ENCODE measurements around the gene PDCD11.
A peak's percentile ranks its signal among the peaks of the same experiment; 100 is the strongest.
"Not testable (repeated sequence)": the region's sequence is repeated elsewhere in the genome, so short reads cannot be mapped to it uniquely, and the experiment has no call there.

PDCD11 gene

GRCh38 chr10:103394180-103394579 is 2.2 kb upstream of the PDCD11 start:
- FAIRE-seq (no peak), DNase-seq (ENCODE audit: insufficient read length, low spot score) (no peak)
- TF ChIP-seq POLR2A (IDR thresholded peaks at IDR 0.05; ENCODE audit: low read depth, low read length), result no peak

GRCh38 chr10:103395754-103396066 is 716 bp upstream of the PDCD11 start:
- DNase-seq (ENCODE audit: insufficient read length, low spot score), result peak; percentile 12
- TF ChIP-seq POLR2A (IDR thresholded peaks at IDR 0.05; ENCODE audit: low read depth, low read length), result no peak
- FAIRE-seq, result no peak

DNA sequence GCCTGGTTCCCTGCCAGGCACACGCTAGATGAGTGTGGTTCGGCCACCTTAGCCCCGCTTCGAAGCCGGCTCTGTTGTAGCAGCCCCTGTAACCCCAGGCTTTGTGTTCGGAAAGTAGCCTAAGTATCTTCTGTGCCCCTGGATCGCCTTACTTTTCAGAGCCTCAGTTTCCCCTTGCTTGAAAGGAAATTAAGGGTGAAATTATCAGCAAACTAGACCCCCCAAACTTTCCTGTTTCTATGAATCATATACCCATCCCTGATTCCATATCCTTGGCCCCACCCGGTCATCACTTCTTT is 312 bp downstream of the PDCD11 start:
- DNase-seq (ENCODE audit: insufficient read length, low spot score) (no peak), FAIRE-seq (no peak)
- no peak for TF ChIP-seq POLR2A (IDR thresholded peaks at IDR 0.05; ENCODE audit: low read depth, low read length)

- TF ChIP-seq POLR2A (IDR thresholded peaks at IDR 0.05; ENCODE audit: low read depth, low read length), result no peak
- no peak for FAIRE-seq
- no peak for DNase-seq (ENCODE audit: insufficient read length, low spot score)
These were observed 882 bp downstream of the PDCD11 start for GRCh38 chr10:103397191-103397825.

DNA sequence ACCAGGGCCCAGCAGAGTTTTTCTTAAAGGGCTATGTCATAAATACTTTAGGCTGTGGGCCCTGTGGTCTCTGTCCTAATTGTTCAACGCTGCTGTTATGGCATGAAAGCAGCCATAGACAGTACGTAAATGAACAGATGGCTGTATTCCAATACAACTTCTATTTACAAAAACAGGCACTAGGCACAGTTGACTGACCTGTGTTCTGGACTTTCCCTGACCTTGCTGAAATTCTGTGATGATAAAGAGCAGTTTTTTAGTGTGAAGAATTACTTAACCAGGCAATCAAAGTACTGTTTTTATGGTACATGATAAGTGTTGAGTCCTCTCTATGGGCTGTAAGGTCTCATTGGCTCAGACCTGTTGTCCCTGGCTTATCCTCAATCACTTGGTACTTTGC is 17.1 kb downstream of the PDCD11 start:
- FAIRE-seq, result no peak
- no peak for TF ChIP-seq POLR2A (IDR thresholded peaks at IDR 0.05; ENCODE audit: low read depth, low read length)

DNA sequence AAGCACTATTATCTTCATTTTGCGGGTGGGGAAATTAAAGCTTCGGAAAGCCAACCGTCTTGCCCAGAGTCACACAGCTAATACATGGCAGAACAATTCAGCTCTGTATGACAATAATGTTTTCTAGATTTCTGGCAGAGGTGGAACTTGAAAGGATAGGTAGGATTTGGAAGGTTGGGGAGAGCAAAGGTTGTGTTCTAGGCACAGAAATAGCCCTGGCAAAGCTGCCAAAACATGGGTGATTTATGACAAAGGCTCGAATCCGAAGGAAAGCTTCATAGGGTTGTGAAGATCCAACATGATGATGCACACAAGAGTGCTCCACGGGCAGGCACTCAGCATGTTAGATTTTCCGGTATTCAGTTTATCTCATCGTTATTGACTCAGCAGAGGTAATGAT is 19.2 kb downstream of the PDCD11 start:
- no peak for DNase-seq (ENCODE audit: insufficient read length, low spot score)
- TF ChIP-seq POLR2A (IDR thresholded peaks at IDR 0.05; ENCODE audit: low read depth, low read length), result no peak
- FAIRE-seq, result no peak

More for the DNA sequence above, 17.1 kb downstream of the PDCD11 start:
- no peak for DNase-seq (ENCODE audit: insufficient read length, low spot score)

GRCh38 chr10:103416436-103417147 is 20.2 kb downstream of the PDCD11 start:
- no peak for DNase-seq (ENCODE audit: insufficient read length, low spot score)
- no peak for TF ChIP-seq POLR2A (IDR thresholded peaks at IDR 0.05; ENCODE audit: low read depth, low read length)
- FAIRE-seq, result no peak

DNA sequence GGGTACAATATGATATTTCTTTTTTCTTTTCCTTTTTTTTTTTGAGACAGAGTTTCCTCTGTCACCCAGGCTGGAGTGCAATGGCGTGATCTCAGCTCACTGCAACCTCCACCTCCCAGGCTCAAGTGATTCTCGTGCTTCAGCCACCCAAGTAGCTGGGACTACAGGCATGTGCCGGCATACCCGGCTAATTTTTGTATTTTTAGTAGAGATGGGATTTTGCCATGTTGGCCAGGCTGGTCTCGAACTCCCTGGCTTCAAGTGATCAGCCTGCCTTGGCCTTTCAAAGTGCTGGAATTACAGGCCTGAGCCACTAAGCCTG is 20.7 kb downstream of the PDCD11 start:
- not testable (repeated sequence) for DNase-seq (ENCODE audit: insufficient read length, low spot score); FAIRE-seq

DNA sequence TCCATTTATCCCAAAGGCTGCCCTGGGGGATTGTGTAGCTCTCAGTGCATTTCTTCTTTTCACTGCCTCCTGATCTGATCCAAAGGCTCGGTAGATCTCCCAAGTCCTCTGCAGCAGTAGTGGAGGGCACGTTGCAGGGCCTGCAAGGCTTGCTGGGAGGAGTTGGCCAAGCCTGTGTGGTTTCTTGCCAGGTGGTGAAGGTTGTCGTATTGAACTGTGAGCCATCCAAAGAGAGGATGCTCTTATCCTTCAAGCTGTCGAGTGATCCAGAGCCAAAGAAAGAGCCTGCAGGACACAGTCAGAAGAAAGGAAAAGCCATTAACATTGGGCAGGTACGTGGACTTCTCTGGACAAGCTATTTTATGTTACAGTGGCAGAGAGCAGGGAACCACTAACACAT is 21.2 kb downstream of the PDCD11 start:
- TF ChIP-seq POLR2A (IDR thresholded peaks at IDR 0.05; ENCODE audit: low read depth, low read length), result no peak
- no peak for DNase-seq (ENCODE audit: insufficient read length, low spot score)
- FAIRE-seq, result no peak

DNA sequence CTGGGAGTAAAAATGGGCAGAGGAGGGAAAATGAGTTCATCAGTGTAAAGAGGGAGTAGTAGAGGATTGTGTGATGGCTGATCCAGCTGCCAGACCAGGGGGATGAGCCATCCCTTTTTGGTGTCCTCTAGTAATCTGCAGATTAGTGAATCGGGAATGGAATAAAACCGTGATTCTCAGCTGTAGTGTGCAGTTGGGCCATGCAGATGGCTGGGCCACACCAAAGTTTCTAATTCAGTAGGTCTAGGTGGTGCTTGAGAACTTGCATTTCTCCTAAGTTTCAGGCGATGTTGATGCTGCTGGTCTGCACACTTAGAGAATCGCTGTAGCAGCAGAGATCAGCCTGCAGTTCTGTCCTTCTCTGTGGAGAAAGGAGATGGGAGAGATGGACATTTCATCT is 22.7 kb downstream of the PDCD11 start:
- FAIRE-seq (no peak), DNase-seq (ENCODE audit: insufficient read length, low spot score) (no peak)
- TF ChIP-seq POLR2A (IDR thresholded peaks at IDR 0.05; ENCODE audit: low read depth, low read length), result no peak

GRCh38 chr10:103423748-103424147 is 27.3 kb downstream of the PDCD11 start:
- no peak for TF ChIP-seq POLR2A (IDR thresholded peaks at IDR 0.05; ENCODE audit: low read depth, low read length)
- DNase-seq (ENCODE audit: insufficient read length, low spot score), result no peak
- no peak for FAIRE-seq

- no peak for DNase-seq (ENCODE audit: insufficient read length, low spot score)
- no peak for TF ChIP-seq POLR2A (IDR thresholded peaks at IDR 0.05; ENCODE audit: low read depth, low read length)
- no peak for FAIRE-seq
These were observed 31.4 kb downstream of the PDCD11 start for GRCh38 chr10:103427866-103428265.

GRCh38 chr10:103428989-103429643 is 32.7 kb downstream of the PDCD11 start:
- no peak for FAIRE-seq
- no peak for TF ChIP-seq POLR2A (IDR thresholded peaks at IDR 0.05; ENCODE audit: low read depth, low read length)
- no peak for DNase-seq (ENCODE audit: insufficient read length, low spot score)

GRCh38 chr10:103429647-103430046 is 33.2 kb downstream of the PDCD11 start:
- FAIRE-seq, result no peak
- DNase-seq (ENCODE audit: insufficient read length, low spot score), result no peak
- no peak for TF ChIP-seq POLR2A (IDR thresholded peaks at IDR 0.05; ENCODE audit: low read depth, low read length)

GRCh38 chr10:103431902-103432301 is 35.5 kb downstream of the PDCD11 start:
- no peak for DNase-seq (ENCODE audit: insufficient read length, low spot score)

More at GRCh38 chr10:103431902-103432301, 35.5 kb downstream of the PDCD11 start:
- FAIRE-seq, result no peak
- TF ChIP-seq POLR2A (IDR thresholded peaks at IDR 0.05; ENCODE audit: low read depth, low read length), result no peak

Data from H54 (cell line).